Esophagus muscularis mucosa (tissue), 4 donors: ENCODE data around the gene KLK14. TPM values are rescaled to one million over a fixed set of nuclear protein-coding genes. Genes with fewer than 3 reads are reported as not detected.
A peak's percentile ranks its signal among the peaks of the same experiment; 100 is the strongest.

Experiments used
- DNase-seq: peaks from one replicate; pipeline ENCODE4 v3.0.0-alpha.2; 2017; ENCODE audit errors: extremely low spot score
- H3K27ac ChIP-seq, 4 donors: fragments of 200-600 bp; sonication (generic); replicated peaks in 1 of 4; 1 replicate in 3 of 4; 2 replicates in 1 of 4; pipeline ENCODE4 v1.5.1; 2016 to 2019; ENCODE audit warnings: mild to moderate bottlenecking in 1 of 4
- H3K27me3 ChIP-seq, 4 donors: fragments of 200-600 bp; sonication (generic); one replicate each; pipeline versions ENCODE4 v1.5.1 to v1.6.0; 2016 to 2019
- H3K36me3 ChIP-seq, 4 donors: fragments of 200-600 bp; sonication (generic); one replicate each; pipeline ENCODE4 v1.5.1; 2016 to 2019
- H3K4me1 ChIP-seq, 4 donors: fragments of 200-600 bp; sonication (generic); one replicate each; pipeline ENCODE4 v1.5.1; 2016 to 2019
- H3K4me3 ChIP-seq, 4 donors: fragments of 200-600 bp; sonication (generic); 1 replicate in 2 of 4; 2 replicates in 2 of 4; pipeline ENCODE4 v1.5.1; 2016 to 2019; ENCODE audit warnings: mild to moderate bottlenecking in 4 of 4, moderate library complexity in 1 of 4
- H3K9me3 ChIP-seq, 4 donors: fragments of 200-600 bp; sonication (generic); 1 replicate in 3 of 4; 2 replicates in 1 of 4; pipeline ENCODE4 v1.5.1; 2016 to 2019
- CTCF ChIP-seq, 3 experiments: fragments of 200-600 bp in 2 of 3; fragments of 450-650 bp in 1 of 3; sonication (generic) in 2 of 3; IDR thresholded peaks; one replicate each; pipeline ENCODE4 v1.5.1; 2017 to 2019; ENCODE audit warnings: antibody characterized with exemption in 3 of 3, mild to moderate bottlenecking in 2 of 3, moderate library complexity in 1 of 3
- EP300 ChIP-seq: sonication (generic); formaldehyde crosslinking; IDR thresholded peaks from one replicate; pipeline ENCODE4 v1.6.1; 2017; ENCODE audit warnings: antibody characterized with exemption
- POLR2A ChIP-seq: fragments of 450-650 bp; IDR thresholded peaks from one replicate; pipeline ENCODE4 v1.6.1; 2017; ENCODE audit warnings: antibody characterized with exemption, moderate library complexity, mild to moderate bottlenecking, low read depth
- POLR2AphosphoS5 ChIP-seq, 2 donors: sonication (generic); formaldehyde crosslinking; IDR thresholded peaks; one replicate each; pipeline ENCODE4 v1.6.1; 2017; ENCODE audit warnings: antibody characterized with exemption in 2 of 2
- WGBS: methylation state at CpG from one replicate; pipeline ENCODE4 v1.1.5; 2018; 5-methylcytosine and 5-hydroxymethylcytosine counted together
- intact Hi-C: fragments of 100-400 bp; cut with DNase I; formaldehyde crosslinking; loops from one replicate; pipeline ENCODE4 v1.15.1; 2023
- total RNA-seq, 4 donors: library from RNA; depleted of rRNA; stranded (reverse); fragments of >200 nt; gene quantifications; one replicate each; pipeline versions ENCODE4 v1.1.0 to v1.2.1, GENCODE V29; 2016

KLK14 gene
- total RNA-seq: under 1 TPM in 1 of 4 donors, not detected in 3; 0.52 TPM

- Histone ChIP-seq H3K4me1 (no peaks in the 10 kb centered on the region), H3K36me3 (no peaks in the 10 kb centered on the region), H3K9me3 (no peaks in the 10 kb centered on the region), H3K27me3 (peaks cover 0 to 58% (median 0%) of the 10 kb centered on the region in 4 donors), H3K27ac (no peak within 1 kb of the TSS), H3K4me3 (no peak within 1 kb of the TSS)
- DNase-seq: no peak
- WGBS: 39% methylated on average over 7 of the region's 7 CpGs
- intact Hi-C loops: no loop called here
- TF ChIP-seq CTCF (IDR thresholded peaks at IDR 0.05) (no peak), POLR2AphosphoS5 (IDR thresholded peaks at IDR 0.05) (no peak), POLR2A (no peak)
These were observed at the start of gene KLK14 for GRCh38 chr19:51082611-51083010. KLK14 (minus strand) TSS chr19:51082887; CDS start chr19:51082614, 273 bp downstream.

- TF ChIP-seq CTCF (IDR thresholded peaks at IDR 0.05) (no peak), EP300 (no peak), POLR2AphosphoS5 (IDR thresholded peaks at IDR 0.05) (no peak), POLR2A (no peak)
- intact Hi-C loops: no loop called here
- no peaks in the 10 kb centered on the region for H3K9me3 ChIP-seq
- no peak overlapping the region for H3K4me3 ChIP-seq
- H3K36me3 ChIP-seq: no peaks in the 10 kb centered on the region
- no peak for DNase-seq
- H3K4me1 ChIP-seq: peaks cover 0 to 6% (median 0%) of the 10 kb centered on the region in 4 donors
- peaks cover 0 to 42% (median 0%) of the 10 kb centered on the region in 4 donors for H3K27me3 ChIP-seq
- peak overlapping the region in 1 of 4 donors; percentile 38 for H3K27ac ChIP-seq
- 44% methylated on average over 24 of the region's 24 CpGs for WGBS
These were observed 49.3 kb upstream of the KLK14 start for GRCh38 chr19:51131780-51132680.

GRCh38 chr19:51129716-51130115 lies 47.0 kb upstream of the KLK14 start:
- intact Hi-C loops: no loop called here
- no peak for TF ChIP-seq POLR2A
- no peak for TF ChIP-seq POLR2AphosphoS5 (IDR thresholded peaks at IDR 0.05)
- no peak for TF ChIP-seq EP300
- no peak for TF ChIP-seq CTCF (IDR thresholded peaks at IDR 0.05)
- WGBS: 88% methylated on average over 8 of the region's 8 CpGs
- no peaks in the 10 kb centered on the region for H3K9me3 ChIP-seq
- DNase-seq: no peak
- peaks cover 0 to 58% (median 0%) of the 10 kb centered on the region in 4 donors for H3K27me3 ChIP-seq
- H3K4me3 ChIP-seq: no peak overlapping the region
- H3K4me1 ChIP-seq: peaks cover 0 to 6% (median 0%) of the 10 kb centered on the region in 4 donors
- no peaks in the 10 kb centered on the region for H3K36me3 ChIP-seq
- no peak overlapping the region for H3K27ac ChIP-seq

- WGBS: 81% methylated on average over 7 of the region's 7 CpGs
- DNase-seq: no peak
- intact Hi-C loops: no loop called here
- TF ChIP-seq CTCF (IDR thresholded peaks at IDR 0.05) (no peak), POLR2A (no peak), POLR2AphosphoS5 (IDR thresholded peaks at IDR 0.05) (no peak), EP300 (no peak)
- H3K4me3 ChIP-seq: no peak overlapping the region
- H3K4me1 ChIP-seq: peaks cover 0 to 6% (median 0%) of the 10 kb centered on the region in 4 donors
- no peaks in the 10 kb centered on the region for H3K36me3 ChIP-seq
- peak overlapping the region in 1 of 4 donors; percentile 13 for H3K27ac ChIP-seq
- H3K27me3 ChIP-seq: peaks cover 0 to 71% (median 3%) of the 10 kb centered on the region in 4 donors
- H3K9me3 ChIP-seq: no peaks in the 10 kb centered on the region
These were observed 45.5 kb upstream of the KLK14 start for GRCh38 chr19:51128227-51128626.
